Mucosa of descending colon (tissue), 3 donors: Measurements from ENCODE around the gene EFS. TPM values are rescaled to one million over a fixed set of nuclear protein-coding genes. Genes with fewer than 3 reads are reported as not detected.

Source experiments
- ATAC-seq: fragments of 200-7000 bp; cut with Tn5 transposase; one replicate; pipeline ENCODE4 v1.9.1; 2020; ENCODE audit warnings: mild to moderate bottlenecking, moderate library complexity
- DNase-seq, 3 donors: peaks; one replicate each; pipeline ENCODE4 v3.0.0-alpha.2; 2020
- H3K36me3 ChIP-seq: fragments of 200-600 bp; one replicate; pipeline ENCODE4 v1.8.0; 2021; ENCODE audit warnings: low read depth, mild to moderate bottlenecking
- H3K4me1 ChIP-seq: fragments of 200-600 bp; one replicate; pipeline ENCODE4 v1.8.0; 2021; ENCODE audit warnings: low read depth, mild to moderate bottlenecking
- H3K4me3 ChIP-seq: fragments of 200-600 bp; one replicate; pipeline ENCODE4 v1.8.0; 2021; ENCODE audit warnings: mild to moderate bottlenecking
- H3K9me3 ChIP-seq: fragments of 200-600 bp; one replicate; pipeline ENCODE4 v1.8.0; 2021; ENCODE audit warnings: mild to moderate bottlenecking
- intact Hi-C, 2 donors: fragments of 100-400 bp; cut with DNase I in 1 of 2; cut with micrococcal nuclease in 1 of 2; formaldehyde crosslinking; loops; one replicate each; pipeline versions ENCODE4 v1.11.0 to v1.11.1; 2022; cut with DNase I, micrococcal nuclease
- total RNA-seq, 3 donors: library from RNA; stranded (reverse); fragmentation: NEBNext Ultra II Directional in 2 of 3; extraction: Animal tissue kit (Norgen Biotek cat#: 25700) in 2 of 3; gene quantifications; one replicate each; pipeline versions ENCODE4 v1.2.1 to v1.2.4, GENCODE V29; 2021 to 2023
- TF ChIP-seq, protein P1 (sequence below): fragments of 200-600 bp; IDR thresholded peaks from one replicate; pipeline ENCODE4 v1.8.0; 2022; ENCODE audit warnings: antibody characterized with exemption, mild to moderate bottlenecking
- donor health status: DM: no; HTN: no; CAD: no; lungs with moderate emphysema.
- donor health status: DM: no; HTN: no; CAD: no.
- donor health status: DM: no; HTN: yes; CAD: no.

Gene EFS
- total RNA-seq, 3 donors from 2014 or later: 0.98 to 16.6 (median 3.3) TPM

DNA sequence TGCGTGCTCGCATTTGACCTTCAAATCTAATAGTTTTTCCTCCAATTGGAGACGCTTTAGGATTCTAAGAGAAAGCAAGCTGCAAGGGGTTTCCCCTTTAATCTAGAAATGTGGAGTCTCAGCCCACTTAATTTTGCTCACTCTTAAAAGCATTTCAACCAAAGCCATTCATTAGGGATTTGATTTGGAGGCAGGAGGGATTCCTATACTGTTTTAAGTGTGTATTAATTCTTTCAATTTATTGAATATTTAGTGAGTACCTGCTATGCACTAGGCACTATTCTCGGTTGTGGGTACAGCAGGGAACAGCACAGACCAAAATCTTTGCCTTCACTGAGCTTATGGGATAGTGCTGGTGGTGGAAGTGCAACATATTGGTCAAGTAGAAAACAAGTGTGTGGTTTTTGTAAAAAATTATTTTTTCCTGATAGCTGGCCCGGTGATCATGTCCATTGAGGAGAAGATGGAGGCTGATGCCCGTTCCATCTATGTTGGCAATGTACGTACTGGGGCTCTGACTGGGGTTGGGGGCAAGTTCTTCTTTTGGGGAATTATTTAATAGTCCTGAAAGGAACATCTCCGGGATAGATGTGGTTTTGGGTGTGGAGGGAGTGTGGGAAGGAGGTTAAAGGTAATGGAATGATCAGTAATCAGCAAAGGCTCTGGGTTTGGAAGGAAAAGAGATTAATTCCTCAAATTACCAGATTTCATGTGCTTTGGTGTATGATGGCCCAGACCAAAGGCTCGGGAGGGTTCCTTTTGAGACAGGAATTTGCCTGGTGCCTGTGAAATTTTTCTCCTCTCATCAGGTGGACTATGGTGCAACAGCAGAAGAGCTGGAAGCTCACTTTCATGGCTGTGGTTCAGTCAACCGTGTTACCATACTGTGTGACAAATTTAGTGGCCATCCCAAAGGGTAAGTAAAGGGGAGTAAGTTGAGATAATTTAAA lies 42.1 kb downstream of the EFS start:
- TF ChIP-seq, protein P1, sequence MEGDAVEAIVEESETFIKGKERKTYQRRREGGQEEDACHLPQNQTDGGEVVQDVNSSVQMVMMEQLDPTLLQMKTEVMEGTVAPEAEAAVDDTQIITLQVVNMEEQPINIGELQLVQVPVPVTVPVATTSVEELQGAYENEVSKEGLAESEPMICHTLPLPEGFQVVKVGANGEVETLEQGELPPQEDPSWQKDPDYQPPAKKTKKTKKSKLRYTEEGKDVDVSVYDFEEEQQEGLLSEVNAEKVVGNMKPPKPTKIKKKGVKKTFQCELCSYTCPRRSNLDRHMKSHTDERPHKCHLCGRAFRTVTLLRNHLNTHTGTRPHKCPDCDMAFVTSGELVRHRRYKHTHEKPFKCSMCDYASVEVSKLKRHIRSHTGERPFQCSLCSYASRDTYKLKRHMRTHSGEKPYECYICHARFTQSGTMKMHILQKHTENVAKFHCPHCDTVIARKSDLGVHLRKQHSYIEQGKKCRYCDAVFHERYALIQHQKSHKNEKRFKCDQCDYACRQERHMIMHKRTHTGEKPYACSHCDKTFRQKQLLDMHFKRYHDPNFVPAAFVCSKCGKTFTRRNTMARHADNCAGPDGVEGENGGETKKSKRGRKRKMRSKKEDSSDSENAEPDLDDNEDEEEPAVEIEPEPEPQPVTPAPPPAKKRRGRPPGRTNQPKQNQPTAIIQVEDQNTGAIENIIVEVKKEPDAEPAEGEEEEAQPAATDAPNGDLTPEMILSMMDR: no peak
- H3K9me3 ChIP-seq: no peaks in the 10 kb centered on the region
- intact Hi-C loops: loop anchor here in 1 of 2 donors (10.0 kb wide), 1 partner anchor 142 kb away; the partner anchor contains the start of gene NGDN

DNA sequence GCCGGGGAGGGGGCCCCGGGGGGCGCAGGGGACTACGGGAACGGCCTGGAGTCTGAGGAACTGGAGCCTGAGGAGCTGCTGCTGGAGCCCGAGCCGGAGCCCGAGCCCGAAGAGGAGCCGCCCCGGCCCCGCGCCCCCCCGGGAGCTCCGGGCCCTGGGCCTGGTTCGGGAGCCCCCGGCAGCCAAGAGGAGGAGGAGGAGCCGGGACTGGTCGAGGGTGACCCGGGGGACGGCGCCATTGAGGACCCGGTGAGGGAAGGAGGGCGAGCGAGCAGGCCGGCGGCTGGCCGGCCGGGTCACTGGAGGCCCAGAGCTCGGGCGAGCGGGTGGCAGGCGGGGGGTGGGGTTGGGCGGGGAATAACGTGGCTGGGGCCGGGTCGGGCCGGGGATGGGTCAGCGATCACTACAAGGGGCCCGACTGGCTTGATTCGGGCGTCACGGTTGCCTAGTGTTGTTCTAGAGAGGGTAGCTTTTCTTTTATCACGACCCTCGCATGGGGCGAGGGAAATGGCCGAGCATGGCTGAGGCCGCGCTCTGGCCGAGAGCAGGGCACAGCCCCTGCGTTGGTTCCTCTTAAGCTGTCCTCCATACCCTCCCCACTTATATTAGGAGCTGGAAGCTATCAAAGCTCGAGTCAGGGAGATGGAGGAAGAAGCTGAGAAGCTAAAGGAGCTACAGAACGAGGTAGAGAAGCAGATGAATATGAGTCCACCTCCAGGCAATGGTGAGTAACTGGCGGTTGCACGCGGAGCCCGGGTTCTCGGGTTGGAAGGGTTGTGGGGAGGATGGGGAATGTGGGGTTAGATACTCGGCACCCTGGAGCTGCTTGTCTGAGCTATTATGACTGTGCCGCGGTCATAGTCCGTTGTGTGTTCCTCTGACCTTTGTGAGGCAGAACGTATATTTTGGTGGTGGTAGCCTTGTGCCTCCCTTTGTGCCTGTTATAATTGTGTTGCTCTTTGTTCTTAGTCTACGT lies 43.1 kb downstream of the EFS start:
- TF ChIP-seq, protein P1: no peak
- no peaks in the 10 kb centered on the region for H3K9me3 ChIP-seq
- H3K36me3 ChIP-seq: no peaks in the 10 kb centered on the region
- peaks cover 10% of the 10 kb centered on the region for H3K4me1 ChIP-seq
- H3K4me3 ChIP-seq: peak overlapping the region; percentile 91
- intact Hi-C loops: loop anchor here in 1 of 2 donors (10.0 kb wide), 1 partner anchor 143 kb away; the partner anchor contains the start of gene NGDN
- ATAC-seq: peak; percentile 40
- DNase-seq: peak; percentile 60 to 81 (median 63)

More for the DNA sequence above, 42.1 kb downstream of the EFS start:
- ATAC-seq: no peak
- Histone ChIP-seq H3K4me3 (peak overlapping the region; percentile 91), H3K4me1 (peaks cover 11% of the 10 kb centered on the region), H3K36me3 (no peaks in the 10 kb centered on the region)
- no peak for DNase-seq

DNA sequence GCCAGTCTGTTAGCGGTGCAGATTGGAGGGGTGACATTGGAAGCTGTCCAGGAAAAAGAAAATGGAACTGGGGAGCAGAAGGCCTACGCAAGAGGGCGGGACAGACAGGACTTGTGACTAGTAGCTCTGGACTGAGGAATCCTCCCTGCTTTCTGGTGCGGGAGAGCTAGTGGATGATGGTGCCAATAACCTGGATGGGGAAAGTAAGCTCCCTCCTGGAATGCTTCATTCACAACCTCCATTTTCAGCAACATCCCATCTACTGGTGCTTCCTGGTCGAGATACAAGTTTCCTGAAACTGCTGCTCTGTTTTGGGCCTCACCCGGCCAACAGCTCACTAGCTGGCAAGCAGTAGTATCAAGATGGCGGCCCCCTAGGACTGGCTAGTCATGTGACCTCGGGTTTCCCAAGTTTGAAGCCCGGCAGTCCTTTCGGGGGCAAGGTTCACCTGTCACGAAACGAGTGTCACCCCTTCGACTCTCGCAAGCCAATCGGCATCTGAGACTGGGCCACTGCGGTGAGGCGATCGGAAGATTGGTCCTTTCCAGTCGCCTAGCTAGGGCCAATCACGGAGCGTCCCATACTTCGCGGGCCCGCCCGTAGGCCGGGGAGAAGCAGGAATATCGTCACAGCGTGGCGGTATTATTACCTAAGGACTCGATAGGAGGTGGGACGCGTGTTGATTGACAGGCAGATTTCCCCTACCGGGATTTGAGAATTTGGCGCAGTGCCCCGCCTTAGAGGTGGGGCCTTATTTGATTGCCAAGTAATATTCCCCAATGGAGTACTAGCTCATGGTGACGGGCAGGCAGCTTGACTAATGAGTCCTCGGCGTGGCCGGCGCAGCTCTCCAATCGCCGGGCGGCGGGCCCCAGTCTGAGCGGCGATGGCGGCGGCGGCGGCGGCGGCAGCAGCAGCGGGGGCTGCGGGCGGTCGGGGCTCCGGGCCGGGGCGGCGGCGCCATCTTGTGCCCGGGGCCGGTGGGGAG lies 44.1 kb downstream of the EFS start, which contains the start of gene PABPN1:
PABPN1 (plus strand) TSS at position 874 of the 988 bp plus-strand sequence; CDS start at position 887, 13 bp downstream.
- TF ChIP-seq, protein P1: no peak
- peak; percentile 98 to 99 (median 99) for DNase-seq

DNA sequence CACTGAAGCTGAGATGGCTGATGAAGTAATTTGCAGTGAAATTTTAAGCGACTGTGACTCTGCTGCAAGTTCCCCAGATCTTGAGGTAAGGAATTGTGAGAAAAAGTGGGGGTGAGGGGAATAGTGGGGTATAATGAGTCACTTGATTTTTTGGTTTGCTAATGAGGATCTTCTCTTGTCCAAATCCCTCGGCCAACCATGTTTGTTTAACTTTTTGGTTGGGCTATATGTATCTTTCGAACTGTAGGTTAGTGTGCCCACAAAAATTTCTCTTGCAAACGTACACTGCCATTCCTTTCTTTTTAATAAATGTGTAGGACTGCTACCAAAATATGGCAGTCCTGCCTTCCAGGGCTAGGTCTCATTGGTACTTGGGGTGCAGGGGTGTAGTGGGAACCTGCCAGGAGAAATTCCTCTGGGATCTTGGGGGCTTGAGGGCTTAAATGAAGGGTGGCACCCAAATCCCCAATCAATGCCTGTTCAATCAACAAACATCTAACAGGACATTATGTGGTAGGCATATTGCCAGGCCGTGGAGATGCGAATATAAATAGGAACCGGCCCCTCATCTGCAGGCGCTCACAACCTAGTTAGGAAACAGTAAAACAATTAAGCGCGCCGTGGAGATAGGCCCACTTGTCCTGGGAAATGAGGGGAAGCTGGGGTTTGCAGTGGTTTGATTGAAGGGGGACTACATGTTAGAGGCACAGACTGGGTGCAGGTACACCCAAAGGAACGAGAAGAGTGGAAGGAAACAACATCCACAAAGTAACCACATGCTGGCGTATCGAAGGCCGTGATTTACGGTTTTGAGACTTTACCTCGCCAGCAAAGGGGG lies 45.0 kb downstream of the EFS start:
- ATAC-seq (no peak), DNase-seq (no peak)
- no peaks in the 10 kb centered on the region for H3K9me3 ChIP-seq
- H3K4me3 ChIP-seq: no peak overlapping the region
- intact Hi-C loops: loop anchor here in 1 of 2 donors (10.0 kb wide), 1 partner anchor 145 kb away; the partner anchor contains the start of gene NGDN
- H3K4me1 ChIP-seq: peaks cover 10% of the 10 kb centered on the region
- TF ChIP-seq, protein P1: no peak
- H3K36me3 ChIP-seq: no peaks in the 10 kb centered on the region

More for the DNA sequence above, 44.1 kb downstream of the EFS start, which contains the start of gene PABPN1:
- ATAC-seq: peak; percentile 93
- Histone ChIP-seq H3K4me3 (peak within 1 kb of the TSS; percentile 91), H3K36me3 (no peaks in the 10 kb centered on the region), H3K9me3 (no peaks in the 10 kb centered on the region), H3K4me1 (peaks cover 10% of the 10 kb centered on the region)
- intact Hi-C loops: loop anchor here in 1 of 2 donors (10.0 kb wide), 1 partner anchor 144 kb away; the partner anchor contains the start of gene NGDN
